Measurements from ENCODE around the gene CCDC33. TPM values are rescaled to one million over a fixed set of nuclear protein-coding genes. Genes with fewer than 3 reads are reported as not detected.
A peak's percentile ranks its signal among the peaks of the same experiment; 100 is the strongest.
"Not testable (repeated sequence)": the region's sequence is repeated elsewhere in the genome, so short reads cannot be mapped to it uniquely, and the experiment has no call there.

Gene CCDC33
- polyA plus RNA-seq, 10 donors: 0.05 to 0.31 (median 0.19) TPM; not detected in 7

DNA sequence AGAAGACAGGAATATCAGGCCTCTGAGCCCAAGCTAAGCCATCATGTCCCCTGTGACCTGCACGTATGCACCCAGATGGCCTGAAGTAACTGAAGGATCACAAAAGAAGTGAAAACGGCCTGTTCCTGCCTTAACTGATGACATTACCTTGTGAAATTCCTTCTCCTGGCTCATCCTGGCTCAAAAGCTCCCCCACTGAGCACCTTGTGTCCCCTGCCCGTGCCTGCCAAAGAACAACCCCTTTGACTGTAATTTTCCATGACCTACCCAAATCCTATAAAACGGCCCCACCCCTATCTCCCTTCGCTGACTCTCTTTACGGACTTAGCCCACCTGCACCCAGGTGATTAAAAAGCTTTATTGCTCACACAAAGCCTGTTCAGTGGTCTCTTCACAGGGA is 123.2 kb downstream of the CCDC33 start:
- DNase-seq: not testable (repeated sequence)

GRCh38 chr15:74360855-74361254 is 124.7 kb downstream of the CCDC33 start:
- not testable (repeated sequence) for DNase-seq

GRCh38 chr15:74362482-74362881 is 126.4 kb downstream of the CCDC33 start:
- DNase-seq: no peak

GRCh38 chr15:74364936-74365597 is 128.9 kb downstream of the CCDC33 start:
- no peak for DNase-seq

DNA sequence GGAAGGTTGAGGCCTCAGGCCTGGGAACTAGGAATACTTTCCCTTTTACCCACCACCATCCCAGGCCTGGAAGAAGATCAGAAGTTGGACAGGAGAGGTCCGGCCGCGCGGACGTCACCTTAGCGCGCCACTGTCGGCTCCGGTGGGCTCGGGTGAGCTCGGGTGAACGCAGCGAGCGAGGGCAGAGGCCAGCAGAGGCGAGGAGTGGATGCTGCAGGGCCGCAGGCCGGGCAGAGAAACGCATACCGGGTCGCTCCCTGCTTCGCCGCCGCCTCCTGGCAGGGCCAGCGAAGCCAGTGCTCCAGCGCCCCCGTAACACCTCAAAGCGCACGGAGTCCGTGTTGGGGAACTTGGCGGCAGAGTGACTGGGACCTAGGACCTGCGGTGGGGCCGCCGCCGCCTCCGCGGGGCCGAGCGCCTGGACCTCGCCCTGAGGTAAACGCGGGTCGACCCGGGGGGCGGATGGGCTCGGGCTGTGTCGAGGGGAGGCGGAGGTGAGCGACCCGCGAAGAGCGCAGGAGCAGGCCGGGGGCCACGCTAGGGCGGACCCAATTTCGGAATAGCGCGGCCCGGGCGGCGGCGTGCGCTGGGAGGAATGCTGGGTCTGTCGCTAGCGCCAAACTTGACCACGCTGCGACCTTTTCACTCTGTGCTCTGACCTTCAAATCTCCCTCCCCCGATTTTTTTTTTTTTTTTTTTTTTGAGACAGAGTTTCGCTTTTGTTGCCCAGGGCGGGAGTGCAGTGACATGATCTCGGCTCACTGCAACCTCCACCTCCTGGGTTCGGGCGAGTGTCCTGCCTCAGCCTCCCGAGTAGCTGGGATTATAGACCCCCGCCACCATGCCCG is 129.7 kb downstream of the CCDC33 start:
- DNase-seq: peak; percentile 59 to 92 (median 84)

DNA sequence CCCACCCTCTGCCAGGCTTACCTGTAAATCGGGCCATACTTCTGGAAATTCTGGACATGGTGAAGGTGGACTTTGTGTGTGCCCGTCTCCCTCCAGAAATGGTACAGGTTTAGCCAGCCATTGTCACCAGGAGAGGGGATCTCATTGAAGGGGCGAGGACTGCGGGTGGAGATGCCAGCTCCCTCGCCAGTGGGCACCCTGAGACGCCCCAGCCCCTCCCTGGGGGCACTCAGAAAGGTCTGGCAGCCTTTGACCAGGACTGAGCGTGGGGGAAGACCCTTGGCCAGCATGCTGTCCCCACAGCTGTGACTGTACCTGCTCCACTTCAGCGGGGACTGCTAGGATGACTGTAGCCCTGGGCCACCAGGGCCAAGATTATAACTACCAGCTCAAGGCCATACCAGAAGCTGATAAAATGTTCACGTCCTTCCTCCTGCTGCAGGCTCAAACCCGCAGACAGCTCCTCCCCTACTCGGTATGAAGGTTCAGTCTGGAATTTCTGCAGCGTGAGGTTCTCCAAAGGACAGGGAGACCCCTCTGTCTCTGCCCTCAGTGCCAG is 131.2 kb downstream of the CCDC33 start, which contains the start of gene CYP11A1:
TSS of gene CYP11A1 (minus strand) at position 351 of the 559 bp plus-strand sequence. CDS start at position 290, 61 bp downstream.
- DNase-seq: no peak

DNA sequence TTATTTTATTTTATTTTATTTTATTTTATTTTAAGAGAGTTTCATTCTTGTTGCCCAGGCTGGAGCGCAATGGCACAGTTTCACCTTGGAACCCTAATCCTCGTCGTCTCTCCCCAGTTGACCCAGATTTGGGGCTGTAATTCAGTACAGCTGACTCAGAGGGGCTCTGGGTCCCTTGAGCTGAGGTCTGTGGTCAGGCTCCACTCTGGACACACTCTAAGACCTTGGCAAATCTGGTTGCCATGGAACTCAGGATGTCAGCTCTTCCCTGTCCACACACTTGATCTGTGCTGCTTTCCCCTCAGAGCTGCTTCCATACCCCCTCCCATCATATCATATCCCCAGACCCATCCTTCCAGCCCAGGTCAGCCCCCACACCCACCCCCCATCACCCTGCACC is 132.0 kb downstream of the CCDC33 start:
- no peak for DNase-seq

- DNase-seq: no peak
These were observed 133.1 kb downstream of the CCDC33 start for GRCh38 chr15:74369084-74369745.

- no peak for DNase-seq
These were observed 133.6 kb downstream of the CCDC33 start for GRCh38 chr15:74369756-74370155.

DNA sequence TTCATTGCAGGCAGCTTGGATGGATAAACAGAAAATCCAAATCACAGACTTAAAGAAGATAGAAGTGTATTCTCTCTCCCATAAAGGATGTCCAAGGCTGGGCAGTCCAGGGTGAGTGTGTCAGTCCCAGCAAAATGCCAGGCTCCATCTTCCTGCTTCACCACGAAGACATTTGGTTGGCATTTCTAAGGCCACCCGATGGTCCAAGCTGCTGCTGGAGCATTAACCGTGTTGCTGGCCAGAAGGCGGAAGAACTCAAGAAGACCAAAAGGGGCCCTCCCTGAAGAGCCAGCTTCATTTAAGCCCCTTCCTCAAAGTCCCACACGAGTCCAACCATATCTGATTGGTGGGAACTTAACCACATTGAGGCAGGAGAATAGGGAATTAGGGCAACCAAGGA is 134.3 kb downstream of the CCDC33 start:
- no peak for DNase-seq

DNA sequence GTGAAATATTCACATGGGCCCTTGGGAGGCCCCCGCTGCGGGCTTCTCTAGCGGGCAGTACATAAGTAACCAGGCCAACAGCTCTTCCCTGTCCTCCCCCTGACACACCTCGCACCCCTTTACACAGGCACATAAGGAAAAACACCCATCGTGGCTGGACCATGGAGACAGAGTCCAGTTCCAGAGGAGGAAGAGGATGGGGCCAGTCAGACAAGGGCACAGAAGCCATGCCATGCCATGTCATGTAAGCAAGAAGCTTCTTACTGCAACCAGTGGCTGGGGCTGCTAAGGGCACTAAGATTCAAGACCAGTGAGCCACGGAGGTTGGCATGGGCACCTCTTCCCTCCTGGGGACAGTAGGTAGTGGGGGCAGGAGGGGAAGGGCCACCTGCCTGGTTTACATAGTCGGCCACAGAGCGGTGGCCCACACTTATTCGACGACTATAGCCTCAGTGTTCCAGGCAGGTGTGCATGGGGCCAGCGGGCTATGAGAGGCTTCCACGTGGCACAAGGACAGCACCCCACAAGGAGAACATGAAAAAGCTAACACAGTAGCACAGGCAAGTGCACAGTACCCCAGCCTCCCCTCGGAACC is 137.0 kb downstream of the CCDC33 start:
- no peak for DNase-seq

DNA sequence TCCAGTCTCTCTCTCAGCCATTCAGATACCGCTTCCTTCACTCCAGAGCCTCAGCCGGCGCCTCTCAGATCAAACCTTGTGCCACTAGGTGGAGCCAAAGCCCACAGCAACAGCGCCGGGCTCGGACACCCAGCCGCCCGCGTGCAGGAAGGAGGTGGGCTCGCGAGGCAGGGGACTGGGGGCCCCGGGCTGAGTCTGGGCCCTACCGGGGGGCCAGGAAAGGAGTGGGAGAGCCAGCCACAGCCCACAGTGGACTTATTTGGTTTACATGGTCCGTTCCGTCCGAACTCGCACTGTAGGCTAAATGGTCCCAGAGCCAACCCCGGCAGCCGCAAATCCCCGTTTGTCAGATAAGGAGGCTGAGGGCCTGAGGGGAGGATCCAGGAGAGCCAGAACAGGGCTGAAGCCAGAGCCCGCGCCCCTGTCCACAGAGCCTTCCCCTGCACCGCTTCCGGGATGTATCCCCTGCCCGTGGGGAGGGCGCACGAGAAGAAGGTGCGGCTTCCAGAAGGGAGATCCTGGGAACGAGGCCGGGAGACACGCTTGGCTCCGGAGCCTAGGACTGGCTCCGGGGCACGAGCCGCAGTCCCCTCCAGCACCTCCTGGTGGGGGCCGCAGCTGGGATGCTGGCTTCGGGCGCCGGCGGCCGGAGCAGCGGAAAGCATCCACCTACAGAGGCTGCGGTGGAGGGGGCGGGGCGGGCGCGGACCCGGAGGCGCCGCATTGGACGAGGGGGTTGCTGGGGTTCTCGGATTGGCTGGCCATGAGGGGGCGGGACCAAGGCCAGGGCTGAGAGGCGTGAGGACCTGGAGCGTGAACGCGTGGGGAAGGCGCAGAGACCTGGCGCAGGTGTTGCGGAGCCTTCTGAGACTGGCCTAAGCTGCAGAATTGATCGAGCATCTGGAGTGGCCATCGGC is 137.9 kb downstream of the CCDC33 start:
- peak; percentile 77 to 95 (median 90) for DNase-seq

GRCh38 chr15:74374648-74375302 is 138.6 kb downstream of the CCDC33 start:
- no peak for DNase-seq

DNA sequence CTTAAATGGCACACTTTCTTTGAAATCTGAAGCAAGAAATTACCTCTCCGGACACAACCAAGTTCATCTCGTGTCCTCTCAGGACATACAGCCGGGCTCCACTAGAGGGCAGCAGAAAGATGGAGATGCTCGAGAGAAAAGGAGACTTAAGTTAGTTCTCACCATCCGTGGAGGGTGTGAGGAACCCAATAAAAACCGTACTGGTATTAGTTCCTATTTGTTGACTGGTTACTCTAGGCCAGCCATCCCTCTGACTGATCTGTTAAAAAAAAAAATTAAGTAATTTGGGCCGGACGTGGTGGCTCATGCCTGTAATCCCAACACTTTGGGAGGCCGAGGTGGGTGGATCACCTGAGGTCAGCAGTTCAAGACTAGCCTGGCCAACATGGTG is 139.2 kb downstream of the CCDC33 start:
- peak in 2 of 3 donors; percentile 79 to 84 for DNase-seq

GRCh38 chr15:74376226-74376625 is 140.1 kb downstream of the CCDC33 start:
- DNase-seq: no peak

- no peak for DNase-seq
These were observed 140.9 kb downstream of the CCDC33 start for GRCh38 chr15:74376825-74377581.

DNA sequence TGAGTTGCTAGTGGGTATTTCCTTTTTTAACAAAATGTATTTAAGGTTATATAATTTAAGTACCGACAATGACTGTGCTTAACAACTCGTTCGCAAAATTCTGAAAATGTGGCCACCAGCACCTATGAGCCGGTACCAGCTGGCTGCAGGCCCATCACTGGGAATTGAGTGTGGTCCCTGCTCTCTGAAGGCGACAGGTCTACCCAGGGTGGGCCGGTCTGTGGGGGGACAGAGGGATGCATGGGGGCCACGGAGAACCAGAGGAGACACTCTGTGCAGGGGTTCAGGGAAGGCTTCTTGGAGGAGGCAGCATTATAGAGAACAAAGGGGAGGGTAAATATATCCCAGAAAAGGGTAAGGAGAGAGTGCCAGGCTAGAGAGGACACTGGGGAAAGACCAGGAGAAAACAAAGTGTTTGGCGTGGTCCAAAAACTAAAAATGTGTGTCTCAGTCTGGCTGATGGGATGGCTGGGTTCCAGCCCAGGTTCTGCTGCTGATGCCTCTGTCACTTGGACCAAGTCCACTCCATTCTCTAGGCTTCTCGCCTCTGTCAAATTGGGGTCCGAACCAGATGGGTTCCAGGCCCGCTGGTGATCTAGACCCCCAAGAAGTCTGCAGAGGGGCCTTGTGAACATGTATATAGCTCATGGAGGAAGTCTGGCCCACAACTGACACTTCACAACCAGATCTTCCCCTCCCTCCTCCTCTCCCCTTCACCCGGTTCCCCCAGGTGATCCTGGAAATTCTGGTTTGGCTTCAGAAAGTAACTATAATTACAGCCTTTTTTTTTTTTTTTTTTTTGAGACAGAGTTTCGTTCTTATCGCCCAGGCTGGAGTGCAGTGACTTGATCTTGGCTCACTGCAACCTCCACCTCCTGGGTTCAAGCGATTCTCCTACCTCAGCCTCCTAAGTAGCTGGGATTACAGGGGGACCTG is 142.0 kb downstream of the CCDC33 start:
- DNase-seq: no peak

DNA sequence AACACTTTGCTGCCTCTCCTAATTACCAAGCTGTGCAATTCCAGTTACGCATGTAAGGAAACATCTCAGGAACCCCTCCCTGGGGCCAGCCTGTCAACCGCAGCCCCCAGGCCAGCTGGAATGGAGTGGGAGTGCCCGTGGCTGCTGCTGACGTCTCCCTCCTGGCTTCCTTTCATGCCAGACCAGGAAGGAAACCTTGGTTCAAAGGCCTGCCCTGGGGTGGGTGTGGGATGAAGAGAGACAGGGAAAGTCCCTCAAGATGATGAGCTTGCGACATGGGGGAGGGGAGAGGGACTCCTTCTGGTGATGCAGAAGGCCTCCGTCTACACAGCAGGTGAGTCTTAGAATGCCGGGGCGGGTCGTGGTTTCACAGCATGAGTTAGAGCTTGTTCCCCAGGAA is 142.7 kb downstream of the CCDC33 start:
- no peak for DNase-seq

Data from muscle of back (tissue), 11 donors.